PC-3 (cell line): ENCODE data around the gene APOA4.

ENCODE experiments used
- CTCF ChIP-seq: fragments of 300-600 bp; sonication (generic); conservative IDR thresholded peaks from 2 replicates; pipeline ENCODE4 v1.5.1; 2017; ENCODE audit warnings: antibody characterized with exemption, low read depth, mild to moderate bottlenecking, low read length
- EZH2 ChIP-seq: fragments of 300-600 bp; sonication (generic); IDR thresholded peaks from one replicate; pipeline ENCODE4 v1.6.1; 2017; ENCODE audit warnings: antibody characterized with exemption, mild to moderate bottlenecking, low read length; ENCODE audit not compliant: unreplicated experiment
- EZH2phosphoT487 ChIP-seq: fragments of 300-600 bp; sonication (generic); IDR thresholded peaks from 2 replicates; pipeline ENCODE4 v1.6.1; 2018; ENCODE audit warnings: mild to moderate bottlenecking, antibody characterized with exemption, low read length, borderline replicate concordance

GRCh38 chr11:116865696-116866095 lies 42.6 kb upstream of the APOA4 start:
- TF ChIP-seq CTCF, result no peak
- TF ChIP-seq EZH2, result no peak
- no peak for TF ChIP-seq EZH2phosphoT487
